Stomach (tissue), 9 donors: ENCODE data around the gene GPC5. TPM values are rescaled to one million over a fixed set of nuclear protein-coding genes. Genes with fewer than 3 reads are reported as not detected.

Source experiments
- DNase-seq, 2 donors: peaks; one replicate each; pipeline versions ENCODE4 v3.0.0 to v3.0.0-alpha.2; 2013 to 2019
- H3K27ac ChIP-seq, 5 donors: fragments of 200-600 bp in 4 of 5; sonication (generic) in 4 of 5; one replicate each; pipeline ENCODE4 v1.5.1; 2013 to 2019; ENCODE audit warnings: mild to moderate bottlenecking in 1 of 5, moderate library complexity in 1 of 5
- H3K27me3 ChIP-seq, 3 donors: fragments of 200-600 bp; sonication (generic); one replicate each; pipeline ENCODE4 v1.5.1; 2017 to 2019; ENCODE audit warnings: mixed run types in 1 of 3
- H3K36me3 ChIP-seq, 4 donors: fragments of 200-600 bp; sonication (generic); 1 replicate in 3 of 4; 2 replicates in 1 of 4; pipeline ENCODE4 v1.5.1; 2016 to 2019
- H3K4me1 ChIP-seq, 4 donors: fragments of 200-600 bp; sonication (generic); one replicate each; pipeline ENCODE4 v1.5.1; 2016 to 2019
- H3K4me3 ChIP-seq, 4 donors: fragments of 200-600 bp; sonication (generic) in 3 of 4; one replicate each; pipeline ENCODE4 v1.5.1; 2016 to 2019; ENCODE audit warnings: mild to moderate bottlenecking in 1 of 4
- H3K9me3 ChIP-seq, 4 donors: fragments of 200-600 bp; sonication (generic); one replicate each; pipeline ENCODE4 v1.5.1; 2016 to 2019
- EP300 ChIP-seq: sonication (generic); formaldehyde crosslinking; IDR thresholded peaks from one replicate; pipeline ENCODE4 v1.6.1; 2017; ENCODE audit warnings: antibody characterized with exemption
- POLR2A ChIP-seq, 4 donors: fragments of 450-650 bp; IDR thresholded peaks; one replicate each; pipeline ENCODE4 v1.6.1; 2016; ENCODE audit warnings: antibody characterized with exemption in 4 of 4, control low read depth in 2 of 4, mild to moderate bottlenecking in 1 of 4, moderate library complexity in 1 of 4
- POLR2AphosphoS5 ChIP-seq, 3 donors: sonication (generic); formaldehyde crosslinking; IDR thresholded peaks; one replicate each; pipeline ENCODE4 v1.6.1; 2016; ENCODE audit warnings: antibody characterized with exemption in 3 of 3
- WGBS, 5 donors: extraction: QIAGEN DNeasy Blood & Tissue Kit in 3 of 5; methylation state at CpG; one replicate each; pipeline versions ENCODE4 v1.1.5 to v1.1.7; 2013 to 2018; 5-methylcytosine and 5-hydroxymethylcytosine counted together
- intact Hi-C: fragments of 100-400 bp; cut with DNase I; formaldehyde crosslinking; loops from one replicate; pipeline ENCODE4 v1.15.1; 2023; ENCODE audit warnings: low total_unique reads
- polyA plus RNA-seq, 3 donors: library from polyadenylated mRNA; stranded (reverse); fragments of 200-250 nt; gene quantifications; one replicate each; pipeline ENCODE4 v1.2.3, GENCODE V29; 2013
- total RNA-seq, 5 donors: library from RNA; depleted of rRNA; stranded (reverse); fragments of >200 nt; gene quantifications; one replicate each; pipeline versions ENCODE4 v1.1.0 to v1.2.3, GENCODE V29; 2014 to 2016
- TF ChIP-seq, protein P1 (sequence below), 7 experiments: fragments of 450-650 bp in 4 of 7; fragments of 200-600 bp in 3 of 7; sonication (generic) in 3 of 7; IDR thresholded peaks; one replicate each; pipeline ENCODE4 v1.5.1; 2016 to 2019; ENCODE audit warnings: antibody characterized with exemption in 7 of 7, control low read depth in 2 of 7, mild to moderate bottlenecking in 1 of 7
- donor health status: healthy with polysubstance abuse.
- donor health status: Bipolar disorder and iron deficiency.
- donor health status: healthy.

GPC5 gene
- total and polyA plus RNA-seq, 8 donors: 0.87 to 2.8 TPM; not detected in 6

DNA sequence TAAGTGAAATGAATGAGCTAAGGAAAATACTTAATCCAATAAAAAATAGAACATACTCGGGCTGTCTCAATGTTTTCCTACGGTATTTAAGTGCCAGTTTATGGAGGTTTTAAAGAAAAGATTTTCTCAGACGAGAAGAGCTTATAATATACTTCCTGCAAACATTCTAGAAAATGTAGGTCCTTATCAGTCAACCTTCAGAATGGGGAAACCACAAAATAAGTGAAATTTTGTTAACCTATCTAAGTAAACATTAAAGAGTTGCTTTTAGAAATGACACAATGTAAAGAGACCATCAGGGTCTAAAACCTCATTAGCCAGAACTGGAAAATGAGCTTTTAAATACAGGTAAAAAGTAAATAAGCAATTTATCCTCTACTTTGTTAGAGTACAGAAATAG lies 38.8 kb upstream of the GPC5 start:
- intact Hi-C loops: no loop called here

DNA sequence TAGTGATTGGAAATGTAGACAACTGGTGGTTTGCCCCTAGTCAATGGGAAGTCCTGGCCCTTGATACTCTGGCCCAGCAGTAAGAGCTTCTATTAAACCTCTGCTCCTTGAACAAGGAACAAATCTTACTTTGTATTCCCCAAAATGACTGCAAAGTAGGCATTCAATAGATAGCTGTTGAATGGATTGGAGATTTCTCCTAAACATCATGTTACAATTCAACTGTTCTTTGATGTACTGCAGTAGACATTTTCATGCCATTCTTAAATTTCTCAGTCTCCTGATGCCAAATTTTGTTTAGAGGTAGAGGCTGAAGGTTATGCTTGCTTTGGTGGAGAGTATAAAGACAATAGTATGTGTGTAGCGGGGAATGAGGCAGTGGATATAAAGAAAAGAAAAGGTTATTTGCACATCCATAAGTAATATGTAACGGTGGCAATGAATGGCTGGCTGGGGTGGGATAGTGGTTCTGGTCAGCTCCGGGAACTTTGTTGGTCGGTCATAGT lies 38.1 kb upstream of the GPC5 start:
- WGBS, 5 donors: 62 to 79% (median 76%) methylated on average over 4 of the region's 4 CpGs
- H3K4me1 ChIP-seq: peaks cover 0 to 6% (median 2%) of the 10 kb centered on the region in 4 donors
- H3K27ac ChIP-seq: no peak overlapping the region
- intact Hi-C loops: no loop called here
- H3K27me3 ChIP-seq: no peaks in the 10 kb centered on the region
- DNase-seq: no peak
- peaks cover 0 to 21% (median 16%) of the 10 kb centered on the region in 4 donors for H3K36me3 ChIP-seq
- no peak for TF ChIP-seq EP300
- TF ChIP-seq POLR2AphosphoS5 (IDR thresholded peaks at IDR 0.05): no peak
- TF ChIP-seq, protein P1, sequence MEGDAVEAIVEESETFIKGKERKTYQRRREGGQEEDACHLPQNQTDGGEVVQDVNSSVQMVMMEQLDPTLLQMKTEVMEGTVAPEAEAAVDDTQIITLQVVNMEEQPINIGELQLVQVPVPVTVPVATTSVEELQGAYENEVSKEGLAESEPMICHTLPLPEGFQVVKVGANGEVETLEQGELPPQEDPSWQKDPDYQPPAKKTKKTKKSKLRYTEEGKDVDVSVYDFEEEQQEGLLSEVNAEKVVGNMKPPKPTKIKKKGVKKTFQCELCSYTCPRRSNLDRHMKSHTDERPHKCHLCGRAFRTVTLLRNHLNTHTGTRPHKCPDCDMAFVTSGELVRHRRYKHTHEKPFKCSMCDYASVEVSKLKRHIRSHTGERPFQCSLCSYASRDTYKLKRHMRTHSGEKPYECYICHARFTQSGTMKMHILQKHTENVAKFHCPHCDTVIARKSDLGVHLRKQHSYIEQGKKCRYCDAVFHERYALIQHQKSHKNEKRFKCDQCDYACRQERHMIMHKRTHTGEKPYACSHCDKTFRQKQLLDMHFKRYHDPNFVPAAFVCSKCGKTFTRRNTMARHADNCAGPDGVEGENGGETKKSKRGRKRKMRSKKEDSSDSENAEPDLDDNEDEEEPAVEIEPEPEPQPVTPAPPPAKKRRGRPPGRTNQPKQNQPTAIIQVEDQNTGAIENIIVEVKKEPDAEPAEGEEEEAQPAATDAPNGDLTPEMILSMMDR (IDR thresholded peaks at IDR 0.05): no peak
- no peak for TF ChIP-seq POLR2A (IDR thresholded peaks at IDR 0.05)
- no peak overlapping the region for H3K4me3 ChIP-seq
- no peaks in the 10 kb centered on the region for H3K9me3 ChIP-seq

More for the DNA sequence above, 38.8 kb upstream of the GPC5 start:
- WGBS, 5 donors: 50 to 62% (median 55%) methylated on average over 3 of the region's 3 CpGs
- no peaks in the 10 kb centered on the region for H3K9me3 ChIP-seq
- no peak overlapping the region for H3K27ac ChIP-seq
- no peak overlapping the region for H3K4me3 ChIP-seq
- H3K27me3 ChIP-seq: no peaks in the 10 kb centered on the region
- no peak for DNase-seq
- H3K36me3 ChIP-seq: peaks cover 5 to 28% (median 23%) of the 10 kb centered on the region in 4 donors
- no peak for TF ChIP-seq EP300
- TF ChIP-seq POLR2A (IDR thresholded peaks at IDR 0.05): no peak
- TF ChIP-seq POLR2AphosphoS5 (IDR thresholded peaks at IDR 0.05): no peak
- TF ChIP-seq, protein P1 (IDR thresholded peaks at IDR 0.05): no peak
- H3K4me1 ChIP-seq: peaks cover 0 to 6% (median 2%) of the 10 kb centered on the region in 4 donors

- intact Hi-C loops: no loop called here
Measured at GRCh38 chr13:91361755-91362271, 36.6 kb upstream of the GPC5 start.

GRCh38 chr13:91362908-91363307 lies 35.5 kb upstream of the GPC5 start:
- DNase-seq: no peak
- peaks cover 0 to 6% (median 2%) of the 10 kb centered on the region in 4 donors for H3K4me1 ChIP-seq
- no peak overlapping the region for H3K4me3 ChIP-seq
- TF ChIP-seq, protein P1 (IDR thresholded peaks at IDR 0.05): no peak
- TF ChIP-seq EP300 (no peak), POLR2AphosphoS5 (IDR thresholded peaks at IDR 0.05) (no peak), POLR2A (IDR thresholded peaks at IDR 0.05) (no peak)
- no peaks in the 10 kb centered on the region for H3K27me3 ChIP-seq
- no peaks in the 10 kb centered on the region for H3K9me3 ChIP-seq
- H3K36me3 ChIP-seq: no peaks in the 10 kb centered on the region
- no peak overlapping the region for H3K27ac ChIP-seq
- WGBS, 5 donors: 54 to 78% (median 71%) methylated on average over 1 of the region's 1 CpG
- intact Hi-C loops: no loop called here

More at GRCh38 chr13:91361755-91362271, 36.6 kb upstream of the GPC5 start:
- Histone ChIP-seq H3K4me1 (peaks cover 0 to 6% (median 2%) of the 10 kb centered on the region in 4 donors), H3K27me3 (no peaks in the 10 kb centered on the region), H3K36me3 (peaks cover 0 to 7% (median 2%) of the 10 kb centered on the region in 4 donors), H3K27ac (no peak overlapping the region), H3K9me3 (no peaks in the 10 kb centered on the region), H3K4me3 (no peak overlapping the region)
- WGBS, 5 donors: 42 to 77% (median 51%) methylated on average over 1 of the region's 1 CpG
- TF ChIP-seq POLR2AphosphoS5 (IDR thresholded peaks at IDR 0.05): no peak
- no peak for TF ChIP-seq POLR2A (IDR thresholded peaks at IDR 0.05)
- no peak for TF ChIP-seq EP300
- TF ChIP-seq, protein P1 (IDR thresholded peaks at IDR 0.05): no peak
- DNase-seq: no peak
